DND-41 (cell line): Measurements from ENCODE around the gene CASP2.

Source experiments
- ATAC-seq: fragments of 200-7000 bp; cut with Tn5 transposase; 3 replicates; pipeline ENCODE4 v1.9.1; 2021; ENCODE audit warnings: low read depth; ENCODE audit not compliant: insufficient read depth
- DNase-seq: peaks from one replicate; pipeline ENCODE4 v3.0.0-alpha.2; 2020
- H2AFZ ChIP-seq: 2 replicates; pipeline ENCODE4 v1.6.0; 2012; ENCODE audit warnings: low read depth, low read length
- H3K27ac ChIP-seq: 2 replicates; pipeline ENCODE4 v1.5.1; 2012; ENCODE audit warnings: low read length, inconsistent platforms
- H3K27me3 ChIP-seq: fragments of 200-600 bp; sonication (generic); 2 replicates; pipeline ENCODE4 v1.6.0; 2012; ENCODE audit warnings: low read length, mild to moderate bottlenecking, inconsistent platforms; ENCODE audit not compliant: insufficient read depth, poor library complexity
- H3K36me3 ChIP-seq: 2 replicates; pipeline ENCODE4 v1.5.1; 2012; ENCODE audit warnings: low read length, inconsistent platforms; ENCODE audit not compliant: insufficient read depth
- H3K4me1 ChIP-seq: 2 replicates; pipeline ENCODE4 v1.5.1; 2012; ENCODE audit warnings: mild to moderate bottlenecking, low read length; ENCODE audit not compliant: insufficient read depth
- H3K4me2 ChIP-seq: 2 replicates; pipeline ENCODE4 v1.6.0; 2012; ENCODE audit warnings: mild to moderate bottlenecking, moderate library complexity, low read length, inconsistent platforms; ENCODE audit not compliant: insufficient read depth
- H3K4me3 ChIP-seq, 2 experiments: fragments of 200-600 bp in 1 of 2; shearing (Covaris generic) in 1 of 2; 2 replicates each; pipeline ENCODE4 v1.5.1; 2012 to 2016; ENCODE audit warnings: inconsistent platforms in 2 of 2, low read length in 2 of 2, mild to moderate bottlenecking in 2 of 2, low read depth in 1 of 2, moderate library complexity in 1 of 2
- H3K79me2 ChIP-seq: 2 replicates; pipeline ENCODE4 v1.6.0; 2012; ENCODE audit warnings: low read length, inconsistent platforms; ENCODE audit not compliant: insufficient read depth
- H3K9ac ChIP-seq: 2 replicates; pipeline ENCODE4 v1.6.0; 2012; ENCODE audit warnings: low read depth, mild to moderate bottlenecking, inconsistent platforms, low read length, moderate library complexity
- H3K9me3 ChIP-seq: 2 replicates; pipeline ENCODE4 v1.5.1; 2012; ENCODE audit warnings: low read length, moderate library complexity, mild to moderate bottlenecking, inconsistent platforms; ENCODE audit not compliant: insufficient read depth, severe bottlenecking
- H4K20me1 ChIP-seq: 2 replicates; pipeline ENCODE4 v1.6.0; 2012; ENCODE audit warnings: low read length; ENCODE audit not compliant: insufficient read depth
- CTCF ChIP-seq: IDR thresholded peaks from 2 replicates; pipeline ENCODE4 v1.5.1; 2012; ENCODE audit warnings: borderline replicate concordance, low read length, moderate library complexity, mild to moderate bottlenecking; ENCODE audit not compliant: poor library complexity, severe bottlenecking; ENCODE audit errors: extremely low read depth
- EZH2 ChIP-seq: IDR thresholded peaks from 3 replicates; pipeline ENCODE4 v1.6.1; 2012; ENCODE audit warnings: borderline replicate concordance, low read depth, mild to moderate bottlenecking, moderate library complexity, low read length, inconsistent platforms; ENCODE audit not compliant: severe bottlenecking

CASP2 gene

GRCh38 chr7:143303733-143304132, 15.6 kb downstream of the CASP2 start:
- no peak for DNase-seq

GRCh38 chr7:143304938-143305337, 16.8 kb downstream of the CASP2 start:
- Histone ChIP-seq H3K9me3 (no peaks in the 10 kb centered on the region), H3K27ac (no peak overlapping the region), H2AFZ (no peak overlapping the region), H3K27me3 (no peaks in the 10 kb centered on the region), H4K20me1 (peaks cover 32% of the 10 kb centered on the region), H3K36me3 (peaks cover 86% of the 10 kb centered on the region), H3K4me3 (no peak overlapping the region), H3K4me2 (no peak overlapping the region), H3K9ac (no peak overlapping the region), H3K4me1 (no peaks in the 10 kb centered on the region), H3K79me2 (peaks cover 5% of the 10 kb centered on the region; the same call in 1 of the 2 replicates)
- ATAC-seq: no peak
- no peak for DNase-seq
- TF ChIP-seq EZH2 (no peak), CTCF (no peak)

More at GRCh38 chr7:143303733-143304132, 15.6 kb downstream of the CASP2 start:
- Histone ChIP-seq H3K27ac (no peak overlapping the region), H2AFZ (no peak overlapping the region), H3K79me2 (peaks cover 8% of the 10 kb centered on the region; the same call in 1 of the 2 replicates), H3K4me2 (no peak overlapping the region), H3K27me3 (no peaks in the 10 kb centered on the region), H3K4me3 (no peak overlapping the region), H3K9ac (no peak overlapping the region), H3K36me3 (peaks cover 93% of the 10 kb centered on the region), H4K20me1 (peaks cover 40% of the 10 kb centered on the region), H3K9me3 (no peaks in the 10 kb centered on the region), H3K4me1 (no peaks in the 10 kb centered on the region)
- TF ChIP-seq CTCF: no peak
- TF ChIP-seq EZH2: no peak
- ATAC-seq: no peak

- no peak overlapping the region for H3K9ac ChIP-seq
- no peak overlapping the region for H3K4me2 ChIP-seq
- peak; percentile 77 for TF ChIP-seq CTCF
- no peak for TF ChIP-seq EZH2
- H2AFZ ChIP-seq: no peak overlapping the region
- H3K27ac ChIP-seq: no peak overlapping the region
- DNase-seq: peak; percentile 54
- 0 out of 2 replicates have a peak, but pooled peaks cover 3% of the 10 kb centered on the region for H3K79me2 ChIP-seq
- peak; percentile 70 for ATAC-seq
- H3K27me3 ChIP-seq: no peaks in the 10 kb centered on the region
- H4K20me1 ChIP-seq: peaks cover 27% of the 10 kb centered on the region
- no peaks in the 10 kb centered on the region for H3K4me1 ChIP-seq
- no peaks in the 10 kb centered on the region for H3K9me3 ChIP-seq
- H3K4me3 ChIP-seq: no peak overlapping the region
- peaks cover 80% of the 10 kb centered on the region for H3K36me3 ChIP-seq
These were observed 17.4 kb downstream of the CASP2 start for GRCh38 chr7:143305423-143306070.

GRCh38 chr7:143308632-143309031, 20.5 kb downstream of the CASP2 start:
- no peak for TF ChIP-seq CTCF
- TF ChIP-seq EZH2: no peak
- ATAC-seq: no peak
- H3K36me3 ChIP-seq: peaks cover 52% of the 10 kb centered on the region

More at GRCh38 chr7:143308632-143309031, 20.5 kb downstream of the CASP2 start:
- no peak overlapping the region for H3K4me3 ChIP-seq
- H3K4me1 ChIP-seq: no peaks in the 10 kb centered on the region
- no peaks in the 10 kb centered on the region for H3K79me2 ChIP-seq
- no peaks in the 10 kb centered on the region for H3K27me3 ChIP-seq
- peaks cover 21% of the 10 kb centered on the region for H4K20me1 ChIP-seq
- no peak overlapping the region for H2AFZ ChIP-seq
- no peaks in the 10 kb centered on the region for H3K9me3 ChIP-seq
- no peak overlapping the region for H3K27ac ChIP-seq
- no peak overlapping the region for H3K4me2 ChIP-seq
- no peak overlapping the region for H3K9ac ChIP-seq
- no peak for DNase-seq
